Activated T-helper 2 cell treated with anti-CD3 and anti-CD28 coated beads, Interferon-gamma antibody, Interleukin-2, Interleukin-4, amounts not matched to agents 10 μg/mL and 5 μg/mL and 100 μg/mL, durations not matched to agents 14 hours and 24 hours and 36 hours (primary cell): ENCODE measurements around the gene UBR2. TPM values are rescaled to one million over a fixed set of nuclear protein-coding genes. Genes with fewer than 3 reads are reported as not detected.
"Not testable (repeated sequence)": the region's sequence is repeated elsewhere in the genome, so short reads cannot be mapped to it uniquely, and the experiment has no call there.

Source experiments
- DNase-seq: peaks from one replicate; pipeline ENCODE4 v3.0.0; 2021; ENCODE audit warnings: low spot score
- H3K27ac Mint-ChIP-seq: one replicate; pipeline ENCODE4 v1.8.0; 2021; ENCODE audit warnings: mixed read lengths
- H3K27me3 Mint-ChIP-seq: one replicate; pipeline ENCODE4 v1.8.0; 2021; ENCODE audit warnings: low read depth, mixed read lengths
- H3K36me3 Mint-ChIP-seq: one replicate; pipeline ENCODE4 v1.8.0; 2021; ENCODE audit warnings: low read depth, mixed read lengths
- H3K4me1 Mint-ChIP-seq: one replicate; pipeline ENCODE4 v1.8.0; 2021; ENCODE audit warnings: low read depth, mixed read lengths
- H3K4me3 Mint-ChIP-seq: one replicate; pipeline ENCODE4 v1.8.0; 2021; ENCODE audit warnings: low read depth, mild to moderate bottlenecking, moderate library complexity, mixed read lengths
- H3K9me3 Mint-ChIP-seq: one replicate; pipeline ENCODE4 v1.8.0; 2021; ENCODE audit warnings: mixed read lengths
- intact Hi-C: fragments of 100-400 bp; cut with micrococcal nuclease; formaldehyde crosslinking; loops from one replicate; pipeline ENCODE4 v1.15.1; 2023
- total RNA-seq: library from RNA; stranded (reverse); gene quantifications from 2 replicates; pipeline ENCODE4 v1.2.3, GENCODE V29; 2022

Gene UBR2
- total RNA-seq, 1 donor from 2014 or later = 28.6 TPM

- H3K4me3 Mint-ChIP-seq = no peak overlapping the region
- H3K27ac Mint-ChIP-seq = peak overlapping the region; percentile 31
- no peaks in the 10 kb centered on the region for H3K9me3 Mint-ChIP-seq
- H3K27me3 Mint-ChIP-seq = no peaks in the 10 kb centered on the region
- no peak for DNase-seq
- H3K4me1 Mint-ChIP-seq = peaks cover 27% of the 10 kb centered on the region
- intact Hi-C loops = no loop called here
- peaks cover 79% of the 10 kb centered on the region for H3K36me3 Mint-ChIP-seq
These were observed 126.4 kb downstream of the UBR2 start for GRCh38 chr6:42690151-42690702.

- DNase-seq = no peak
- no peaks in the 10 kb centered on the region for H3K9me3 Mint-ChIP-seq
- no peaks in the 10 kb centered on the region for H3K27me3 Mint-ChIP-seq
- H3K4me3 Mint-ChIP-seq = no peak overlapping the region
- H3K27ac Mint-ChIP-seq = peak overlapping the region; percentile 31
- peaks cover 27% of the 10 kb centered on the region for H3K4me1 Mint-ChIP-seq
- intact Hi-C loops = no loop called here
- peaks cover 73% of the 10 kb centered on the region for H3K36me3 Mint-ChIP-seq
These were observed 127.0 kb downstream of the UBR2 start for GRCh38 chr6:42690872-42691271.

- DNase-seq = no peak
- H3K9me3 Mint-ChIP-seq = no peaks in the 10 kb centered on the region
- no peaks in the 10 kb centered on the region for H3K27me3 Mint-ChIP-seq
- intact Hi-C loops = no loop called here
- peak overlapping the region; percentile 33 for H3K27ac Mint-ChIP-seq
- H3K4me1 Mint-ChIP-seq = peaks cover 27% of the 10 kb centered on the region
- H3K36me3 Mint-ChIP-seq = peaks cover 66% of the 10 kb centered on the region
- H3K4me3 Mint-ChIP-seq = no peak overlapping the region
These were observed 128.5 kb downstream of the UBR2 start for GRCh38 chr6:42692137-42692911.

- Mint-ChIP-seq H3K4me1 (peaks cover 27% of the 10 kb centered on the region), H3K9me3 (no peaks in the 10 kb centered on the region), H3K27ac (peak overlapping the region; percentile 80), H3K4me3 (no peak overlapping the region), H3K27me3 (no peaks in the 10 kb centered on the region), H3K36me3 (peaks cover 53% of the 10 kb centered on the region)
- DNase-seq = no peak
- intact Hi-C loops = loop anchor here (1.0 kb wide), 1 partner anchor 32 kb away; no protein-coding TSS in a partner anchor
These were observed 130.0 kb downstream of the UBR2 start for GRCh38 chr6:42693725-42694323.

GRCh38 chr6:42694586-42694985 lies 130.8 kb downstream of the UBR2 start:
- Mint-ChIP-seq H3K27me3 (no peaks in the 10 kb centered on the region), H3K36me3 (peaks cover 47% of the 10 kb centered on the region), H3K4me3 (no peak overlapping the region), H3K27ac (no peak overlapping the region), H3K4me1 (peaks cover 27% of the 10 kb centered on the region), H3K9me3 (no peaks in the 10 kb centered on the region)
- no peak for DNase-seq
- intact Hi-C loops = loop anchor here (1.0 kb wide), 1 partner anchor 32 kb away; no protein-coding TSS in a partner anchor

GRCh38 chr6:42696526-42697267 lies 132.9 kb downstream of the UBR2 start:
- H3K27ac Mint-ChIP-seq = no peak overlapping the region
- peaks cover 23% of the 10 kb centered on the region for H3K4me1 Mint-ChIP-seq
- H3K4me3 Mint-ChIP-seq = no peak overlapping the region
- H3K27me3 Mint-ChIP-seq = no peaks in the 10 kb centered on the region
- intact Hi-C loops = no loop called here
- DNase-seq = no peak
- H3K9me3 Mint-ChIP-seq = no peaks in the 10 kb centered on the region
- H3K36me3 Mint-ChIP-seq = peaks cover 28% of the 10 kb centered on the region

GRCh38 chr6:42697268-42697655 lies 133.4 kb downstream of the UBR2 start:
- H3K36me3 Mint-ChIP-seq = peaks cover 28% of the 10 kb centered on the region
- DNase-seq = no peak
- no peaks in the 10 kb centered on the region for H3K27me3 Mint-ChIP-seq
- no peak overlapping the region for H3K27ac Mint-ChIP-seq
- no peak overlapping the region for H3K4me3 Mint-ChIP-seq
- intact Hi-C loops = no loop called here
- H3K9me3 Mint-ChIP-seq = no peaks in the 10 kb centered on the region
- peaks cover 21% of the 10 kb centered on the region for H3K4me1 Mint-ChIP-seq

- Mint-ChIP-seq H3K4me3 (no peak overlapping the region), H3K4me1 (peaks cover 12% of the 10 kb centered on the region), H3K27me3 (no peaks in the 10 kb centered on the region), H3K27ac (no peak overlapping the region), H3K36me3 (peaks cover 19% of the 10 kb centered on the region), H3K9me3 (no peaks in the 10 kb centered on the region)
- no peak for DNase-seq
- intact Hi-C loops = no loop called here
These were observed 134.4 kb downstream of the UBR2 start for GRCh38 chr6:42698217-42698616.

- H3K4me1 Mint-ChIP-seq = no peaks in the 10 kb centered on the region
- intact Hi-C loops = no loop called here
- H3K27me3 Mint-ChIP-seq = no peaks in the 10 kb centered on the region
- no peak overlapping the region for H3K27ac Mint-ChIP-seq
- no peak overlapping the region for H3K4me3 Mint-ChIP-seq
- no peak for DNase-seq
- H3K36me3 Mint-ChIP-seq = no peaks in the 10 kb centered on the region
- no peaks in the 10 kb centered on the region for H3K9me3 Mint-ChIP-seq
These were observed 138.4 kb downstream of the UBR2 start for GRCh38 chr6:42702200-42702599.

GRCh38 chr6:42702786-42703185 lies 139.0 kb downstream of the UBR2 start:
- H3K9me3 Mint-ChIP-seq, intact Hi-C loops, H3K27ac Mint-ChIP-seq, H3K36me3 Mint-ChIP-seq, H3K27me3 Mint-ChIP-seq, DNase-seq, H3K4me3 Mint-ChIP-seq, H3K4me1 Mint-ChIP-seq: not testable (repeated sequence)

GRCh38 chr6:42704251-42704936 lies 140.6 kb downstream of the UBR2 start:
- no peaks in the 10 kb centered on the region for H3K4me1 Mint-ChIP-seq
- no peaks in the 10 kb centered on the region for H3K36me3 Mint-ChIP-seq
- H3K4me3 Mint-ChIP-seq = no peak overlapping the region
- H3K27ac Mint-ChIP-seq = no peak overlapping the region
- intact Hi-C loops = no loop called here
- no peaks in the 10 kb centered on the region for H3K9me3 Mint-ChIP-seq
- no peak for DNase-seq
- no peaks in the 10 kb centered on the region for H3K27me3 Mint-ChIP-seq

GRCh38 chr6:42704937-42705374 lies 141.1 kb downstream of the UBR2 start:
- Mint-ChIP-seq H3K27ac (no peak overlapping the region), H3K4me1 (no peaks in the 10 kb centered on the region), H3K27me3 (no peaks in the 10 kb centered on the region), H3K36me3 (no peaks in the 10 kb centered on the region), H3K4me3 (no peak overlapping the region), H3K9me3 (no peaks in the 10 kb centered on the region)
- intact Hi-C loops = no loop called here
- DNase-seq = no peak
